GM19099 (cell line): Measurements from ENCODE around the gene SERPINI1.

Experiments
- POLR2A ChIP-seq: IDR thresholded peaks from 3 replicates; pipeline ENCODE4 v1.6.1; 2011; ENCODE audit warnings: low read depth; ENCODE audit not compliant: insufficient read length; ENCODE audit errors: extremely low read depth

Gene SERPINI1

DNA sequence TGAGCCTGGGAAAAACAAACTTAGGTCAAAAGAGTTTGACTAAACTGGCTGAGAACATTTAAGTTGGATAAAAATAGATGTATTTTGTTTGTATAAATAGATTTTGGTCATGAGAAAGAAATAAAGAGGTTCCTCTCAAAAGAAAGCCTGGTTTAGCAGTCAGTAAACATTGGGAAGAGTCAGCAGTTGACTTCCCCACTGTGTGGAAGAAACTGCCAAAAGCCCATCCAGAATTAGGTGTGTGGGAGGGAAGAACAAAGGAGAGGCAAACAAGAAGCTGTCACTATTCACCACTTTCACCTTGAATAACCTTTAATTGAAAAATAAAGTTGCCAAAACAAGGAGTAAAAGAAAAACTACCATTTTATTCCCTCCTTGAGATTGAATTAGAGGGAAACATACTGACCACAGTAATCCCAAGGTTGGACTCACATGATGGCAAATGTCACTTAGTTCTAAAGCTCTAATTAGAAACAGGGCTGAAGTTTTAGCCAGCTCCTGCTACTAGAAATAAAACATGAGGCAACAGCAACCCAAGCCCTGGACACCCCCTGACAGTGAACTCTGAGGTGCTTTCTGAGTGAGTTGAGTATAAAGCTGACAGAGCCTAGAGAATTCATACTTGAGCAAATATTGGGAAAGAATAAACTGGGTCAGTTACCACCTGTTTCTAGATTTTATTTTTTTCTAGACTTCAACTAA, 139.3 kb downstream of the SERPINI1 start:
- no peak for TF ChIP-seq POLR2A
